GM21390 (cell line): ENCODE results near the gene TAS2R10.
"Not testable (repeated sequence)": the region's sequence is repeated elsewhere in the genome, so short reads cannot be mapped to it uniquely, and the experiment has no call there.

Experiments
- ATAC-seq: cut with Tn5 transposase; IDR thresholded peaks from one replicate; pipeline ENCODE4 v1.9.1; 2021; ENCODE audit not compliant: unreplicated experiment

The TAS2R10 gene, protein sequence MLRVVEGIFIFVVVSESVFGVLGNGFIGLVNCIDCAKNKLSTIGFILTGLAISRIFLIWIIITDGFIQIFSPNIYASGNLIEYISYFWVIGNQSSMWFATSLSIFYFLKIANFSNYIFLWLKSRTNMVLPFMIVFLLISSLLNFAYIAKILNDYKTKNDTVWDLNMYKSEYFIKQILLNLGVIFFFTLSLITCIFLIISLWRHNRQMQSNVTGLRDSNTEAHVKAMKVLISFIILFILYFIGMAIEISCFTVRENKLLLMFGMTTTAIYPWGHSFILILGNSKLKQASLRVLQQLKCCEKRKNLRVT

DNA sequence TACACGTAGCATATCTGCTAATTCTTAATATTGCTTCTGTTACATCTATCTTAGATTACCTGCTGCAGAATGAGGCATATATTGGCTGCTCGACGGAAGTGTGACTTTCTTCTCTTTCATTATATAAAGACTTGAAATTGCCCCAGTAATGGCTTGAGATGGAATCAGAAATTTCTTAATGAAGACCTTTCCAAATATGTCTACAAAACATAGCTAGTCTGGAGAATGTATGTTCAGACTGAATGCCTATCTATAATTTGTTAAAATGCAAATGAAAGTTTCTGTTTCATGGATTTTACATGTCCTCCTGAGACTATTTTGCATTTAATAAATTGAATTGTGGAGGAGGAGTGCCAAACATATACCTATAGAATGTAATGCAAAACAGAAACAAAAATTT is at the start of gene TAS2R10:
Gene TAS2R10, minus strand, starts transcription at position 101 of the 400 bp plus-strand sequence. Its CDS starts 89 bp downstream, at position 12.
- ATAC-seq, result no peak

DNA sequence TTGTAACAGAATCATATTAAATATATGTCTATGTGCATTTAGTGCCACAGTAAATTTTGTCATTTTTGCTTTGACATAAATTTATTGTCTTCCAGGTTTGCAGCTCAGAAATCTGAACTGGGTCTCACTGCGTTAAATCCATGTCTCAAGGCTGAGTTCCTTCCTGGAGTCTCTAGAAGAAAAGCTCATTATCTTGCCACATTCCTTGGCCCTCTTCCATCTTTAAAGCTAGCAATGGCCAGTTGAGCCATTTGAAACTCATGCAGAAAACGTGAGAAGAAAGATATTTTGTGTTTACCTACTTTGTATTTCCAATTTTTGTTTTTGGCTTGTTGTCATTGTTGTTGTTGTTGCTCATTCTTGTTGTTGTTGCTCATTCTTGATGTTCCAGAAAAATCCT is 47.2 kb upstream of the TAS2R10 start:
- no peak for ATAC-seq

DNA sequence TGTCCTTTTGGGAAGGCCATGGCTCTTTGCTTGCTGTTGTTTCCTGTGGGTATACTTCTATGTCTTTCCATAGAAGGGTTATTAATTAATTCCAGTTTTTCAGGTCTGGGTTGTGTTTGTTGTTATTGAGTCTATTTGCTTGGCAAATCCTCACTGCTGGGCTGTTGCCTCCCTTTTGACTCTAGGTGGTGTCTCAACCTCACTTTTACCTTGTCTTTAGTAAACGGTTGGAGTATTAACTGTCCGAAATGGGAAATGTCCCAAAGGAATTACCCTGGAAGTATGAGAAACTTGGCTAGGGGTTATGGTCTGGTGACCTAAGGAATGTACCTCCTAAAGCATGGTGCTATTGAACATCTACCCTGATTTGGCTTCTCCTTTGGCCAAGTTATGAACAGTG is 41.2 kb upstream of the TAS2R10 start:
- ATAC-seq, result no peak

DNA sequence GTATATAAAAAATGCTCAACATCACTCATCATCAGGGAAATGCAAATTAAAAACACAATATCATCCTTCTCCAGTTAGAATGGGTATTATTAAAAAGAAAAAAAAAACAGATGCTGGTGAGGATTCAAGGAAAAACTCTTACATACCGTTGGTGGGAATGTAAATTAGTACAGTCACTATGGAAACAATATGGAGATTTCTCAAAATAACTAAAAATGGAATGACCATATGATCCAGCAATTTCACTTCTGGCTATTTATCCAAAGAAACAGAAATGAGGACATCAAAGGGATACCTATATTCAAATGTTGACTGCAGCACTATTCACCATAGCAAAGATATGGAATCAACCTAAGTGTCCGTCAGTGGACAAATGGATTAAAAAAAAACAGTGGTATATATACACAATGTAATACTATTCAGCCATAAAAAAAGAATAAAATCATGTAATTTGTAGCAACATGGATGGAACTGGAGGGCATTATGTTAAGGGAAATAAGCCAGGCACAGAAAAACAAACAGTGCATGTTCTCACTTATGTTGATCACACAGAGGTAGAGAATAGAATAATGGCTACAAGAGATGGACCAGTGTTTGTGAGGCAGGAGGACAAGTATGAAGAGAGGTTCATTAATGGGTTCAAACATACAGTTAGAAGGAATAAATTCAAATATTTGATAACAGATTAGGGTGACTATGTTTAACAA is 37.5 kb upstream of the TAS2R10 start:
- ATAC-seq, result no peak

DNA sequence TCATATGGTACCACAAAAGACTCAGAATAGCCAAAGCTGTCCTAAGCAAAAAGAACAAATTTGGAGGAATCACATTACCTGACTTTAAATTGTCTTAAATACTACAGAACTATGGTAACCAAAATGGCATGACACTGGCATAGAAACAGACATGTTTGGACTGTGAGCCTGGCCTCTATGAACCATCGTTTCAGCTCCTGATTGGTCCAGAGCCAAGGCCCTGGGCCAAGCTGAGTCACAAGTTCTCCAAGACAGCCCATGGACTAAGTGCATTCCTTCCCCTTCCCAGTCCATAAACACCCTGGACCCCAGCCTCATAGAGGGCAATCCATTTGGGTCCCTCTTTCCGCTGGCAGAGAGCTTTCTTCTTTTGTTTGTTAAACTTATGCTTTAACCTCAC is 35.2 kb upstream of the TAS2R10 start:
- ATAC-seq, result no peak

DNA sequence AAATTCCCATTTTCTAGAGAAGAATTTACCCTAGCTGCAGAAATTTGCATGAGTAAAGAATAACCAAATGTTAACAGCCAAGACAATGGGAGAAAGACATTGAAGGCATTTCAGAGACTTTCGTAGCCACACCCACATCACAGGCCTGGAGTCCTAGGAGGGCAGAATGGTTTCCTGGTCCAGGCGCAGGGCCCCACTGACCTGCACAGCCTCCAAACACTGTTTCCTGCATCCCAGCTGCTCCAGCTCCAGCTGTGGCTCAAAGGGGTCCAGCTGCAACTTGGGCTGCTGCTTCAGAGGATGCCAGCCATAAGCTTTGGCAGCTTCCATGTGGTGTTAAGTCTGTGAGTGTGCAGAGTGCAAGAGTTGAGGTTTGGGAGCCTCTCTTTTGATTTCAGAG is 29.6 kb upstream of the TAS2R10 start:
- ATAC-seq, result no peak

DNA sequence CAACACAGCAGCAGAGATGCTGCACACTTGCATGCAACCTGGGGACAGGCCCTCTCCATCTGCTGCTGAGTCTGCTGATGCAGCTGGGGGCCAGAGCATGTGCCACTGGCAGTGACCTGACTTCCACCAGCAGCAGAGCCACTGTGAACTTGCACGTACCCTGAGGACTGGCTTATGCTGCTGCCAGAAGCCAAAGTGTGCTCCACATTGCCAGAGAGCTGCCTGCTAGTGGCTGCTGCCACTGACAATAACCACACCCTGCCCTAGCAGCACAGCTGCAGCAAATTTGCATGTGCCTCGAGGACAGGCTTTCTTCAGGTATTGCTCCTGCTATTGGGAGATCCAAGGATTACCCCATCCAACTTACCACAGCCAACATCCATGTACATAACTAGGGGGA is 27.6 kb upstream of the TAS2R10 start:
- ATAC-seq, result no peak

DNA sequence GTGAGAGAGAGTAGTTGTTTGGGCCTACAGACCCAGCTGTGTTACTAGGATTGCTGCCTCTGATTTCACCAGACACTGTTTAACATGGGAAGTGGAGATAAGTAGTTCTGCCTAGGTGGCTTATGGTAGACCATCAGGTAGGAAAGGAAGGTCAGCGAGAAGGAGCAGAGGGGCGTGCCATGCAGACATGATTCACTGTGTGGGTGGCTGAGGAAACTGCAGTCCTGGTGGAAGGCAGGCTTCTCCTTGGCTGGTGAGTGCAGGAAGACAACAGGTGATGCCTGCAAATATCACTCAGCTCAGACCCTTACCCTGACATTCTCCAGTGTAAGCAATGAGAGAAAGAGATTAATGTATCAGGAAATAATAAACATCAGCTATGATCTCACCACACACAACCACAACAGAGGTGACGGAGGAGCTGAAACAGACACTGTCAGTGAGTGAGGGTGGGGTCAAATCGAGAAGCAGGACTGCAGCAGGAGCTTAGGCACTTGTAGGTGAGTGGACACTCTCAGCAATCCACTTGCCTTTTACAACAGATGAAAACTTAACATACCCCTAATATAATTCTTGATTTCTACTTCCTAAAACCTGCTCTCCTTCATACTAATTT is 25.2 kb upstream of the TAS2R10 start:
- ATAC-seq, result no peak

DNA sequence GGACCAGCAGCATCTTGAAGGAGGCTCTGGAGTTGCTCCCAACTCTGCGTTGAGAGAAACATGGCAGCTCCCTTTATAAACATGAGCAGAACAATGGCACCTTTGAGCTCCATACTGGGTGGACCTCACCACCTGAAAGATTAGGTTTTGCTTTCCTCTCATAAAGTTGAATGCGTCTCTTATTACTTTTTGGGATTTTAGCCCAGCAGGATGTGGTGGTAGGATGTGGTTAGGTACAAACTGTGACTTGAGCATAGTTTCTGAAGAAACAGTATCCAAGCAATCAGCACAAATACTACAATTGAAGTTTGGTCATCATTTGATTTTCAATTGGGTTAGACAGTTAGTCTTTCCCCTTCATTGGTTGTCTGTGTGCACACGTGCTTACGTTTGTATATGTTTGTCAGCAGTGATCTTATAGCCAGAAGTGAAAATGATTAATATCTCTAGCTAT is 23.3 kb upstream of the TAS2R10 start, which contains the start of gene PRR4:
Gene PRR4, minus strand, starts transcription at position 51 of the 454 bp plus-strand sequence. Its CDS starts 38 bp downstream, at position 13.
- ATAC-seq, result no peak

DNA sequence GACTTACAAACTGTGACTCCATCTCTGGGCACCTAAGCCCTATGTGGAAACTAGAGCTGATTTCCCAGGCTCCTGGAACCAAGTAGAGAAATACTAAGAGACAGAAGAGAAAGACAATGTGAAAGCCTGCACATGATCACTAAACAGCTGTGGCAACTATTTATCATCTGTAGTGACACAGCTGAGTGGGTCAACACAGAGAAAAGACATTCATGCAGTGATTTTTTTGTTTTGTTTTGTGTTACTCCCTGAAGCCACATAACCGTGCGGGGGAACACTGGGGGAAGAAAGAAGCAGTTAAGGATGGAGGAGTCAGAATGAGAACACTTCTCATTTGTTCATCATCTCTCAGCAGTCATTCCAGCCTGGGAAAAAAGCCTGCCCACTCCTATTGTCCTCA is 21.6 kb upstream of the TAS2R10 start:
- ATAC-seq, result no peak

DNA sequence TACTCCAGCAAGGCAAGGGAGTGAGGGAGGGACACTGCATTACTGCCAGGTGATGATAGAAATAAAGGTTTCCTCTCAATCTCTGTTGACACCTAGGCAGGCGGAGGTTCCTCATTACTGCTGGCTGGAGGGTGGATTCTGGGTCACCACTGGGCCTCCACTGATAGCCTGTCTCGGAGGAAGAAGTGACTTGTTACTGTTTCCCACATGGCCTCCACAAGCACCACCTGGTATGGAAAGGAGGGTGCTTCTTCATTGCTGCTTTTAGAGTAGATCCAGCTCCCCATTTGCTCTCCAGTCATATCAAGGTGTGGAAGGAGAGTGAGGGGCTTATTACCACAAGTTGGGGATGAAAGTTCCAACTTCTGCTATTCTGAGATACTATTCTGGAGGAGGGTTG is 16.7 kb upstream of the TAS2R10 start:
- ATAC-seq, result no peak

DNA sequence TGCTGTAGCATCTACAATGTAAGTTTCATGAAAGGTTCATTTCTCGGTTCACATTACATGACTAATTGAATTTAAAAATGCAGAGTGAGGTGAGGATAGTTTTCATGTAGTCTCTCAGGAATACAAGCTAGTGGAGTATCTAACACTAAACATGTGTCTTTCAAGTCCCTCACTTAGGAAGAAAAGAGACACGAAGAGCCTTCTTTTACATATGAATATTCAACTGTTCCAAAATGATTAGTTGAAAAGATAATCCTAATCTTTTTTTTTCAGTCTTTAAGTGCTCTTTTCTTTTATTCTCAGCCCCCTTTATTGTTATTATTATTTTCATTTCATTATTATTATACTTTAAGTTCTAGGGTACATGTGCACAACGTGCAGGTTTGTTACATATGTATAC is 12.3 kb upstream of the TAS2R10 start:
- ATAC-seq, result no peak

DNA sequence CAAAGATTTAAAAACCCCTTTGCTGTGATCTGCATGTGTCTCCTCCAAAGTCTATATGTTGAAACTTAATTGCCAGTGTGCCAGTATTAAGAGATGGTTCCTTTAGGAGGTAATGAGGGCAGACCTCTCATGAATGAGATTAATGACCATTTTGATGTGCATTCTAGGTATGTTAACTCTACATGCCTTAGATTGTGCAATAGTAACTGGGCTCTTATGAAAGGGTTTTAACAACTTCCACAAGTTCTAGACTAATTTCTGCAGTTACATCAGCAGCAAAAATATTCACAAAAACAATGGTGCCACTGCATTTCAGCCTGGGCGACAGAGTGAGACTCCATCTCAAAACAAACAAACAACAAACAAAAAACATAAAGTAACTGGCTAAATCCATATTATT is 3.8 kb upstream of the TAS2R10 start:
- ATAC-seq, result no peak

DNA sequence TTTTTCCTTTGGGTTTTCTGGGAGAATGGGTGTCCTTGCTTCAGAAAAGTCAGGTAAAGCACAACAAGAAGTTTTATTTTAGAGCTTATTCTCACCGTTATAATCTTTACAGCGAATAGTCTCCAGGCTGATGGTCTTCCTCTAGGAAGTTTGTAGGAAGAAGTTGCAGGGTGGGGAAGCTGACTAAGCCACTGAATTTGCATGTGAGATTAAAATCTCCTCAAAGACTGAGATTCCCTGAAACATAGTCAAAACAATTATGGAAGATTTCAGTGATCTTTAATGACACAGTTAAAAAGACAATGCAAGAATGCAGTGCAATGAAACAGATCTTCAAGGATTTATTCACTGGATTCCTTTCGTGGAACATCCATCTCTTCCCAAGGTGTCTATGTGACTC is 1.2 kb downstream of the TAS2R10 start:
- no peak for ATAC-seq

DNA sequence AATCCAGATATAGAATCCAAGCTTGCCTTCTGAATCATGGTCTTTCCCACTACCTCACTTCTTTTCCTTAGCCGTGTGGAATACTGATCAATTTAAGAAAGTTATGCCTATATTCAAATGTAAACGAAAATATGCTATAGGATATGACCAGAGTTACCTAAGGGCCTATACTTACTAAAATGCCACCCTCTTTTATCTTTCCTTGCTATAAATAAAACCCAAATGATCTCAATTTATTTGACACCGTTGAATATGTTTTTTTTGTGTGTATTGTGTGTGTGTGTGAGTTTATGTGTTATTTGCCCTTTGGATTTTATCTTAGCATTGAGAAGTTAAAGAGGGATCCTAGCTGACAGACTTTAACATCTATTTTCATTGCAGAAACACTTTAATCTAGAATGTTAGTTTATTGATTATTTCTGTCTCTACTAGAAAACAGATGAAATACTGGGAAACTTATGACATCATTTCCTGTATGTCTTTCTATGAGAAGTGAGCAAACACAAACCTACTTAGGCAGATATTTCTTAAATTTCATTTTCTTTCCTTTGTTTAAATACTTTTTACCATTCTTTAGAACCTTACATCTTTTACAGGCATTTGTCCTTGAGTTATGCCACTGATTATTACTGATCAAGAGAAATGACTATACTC is 14.1 kb downstream of the TAS2R10 start:
- no peak for ATAC-seq

DNA sequence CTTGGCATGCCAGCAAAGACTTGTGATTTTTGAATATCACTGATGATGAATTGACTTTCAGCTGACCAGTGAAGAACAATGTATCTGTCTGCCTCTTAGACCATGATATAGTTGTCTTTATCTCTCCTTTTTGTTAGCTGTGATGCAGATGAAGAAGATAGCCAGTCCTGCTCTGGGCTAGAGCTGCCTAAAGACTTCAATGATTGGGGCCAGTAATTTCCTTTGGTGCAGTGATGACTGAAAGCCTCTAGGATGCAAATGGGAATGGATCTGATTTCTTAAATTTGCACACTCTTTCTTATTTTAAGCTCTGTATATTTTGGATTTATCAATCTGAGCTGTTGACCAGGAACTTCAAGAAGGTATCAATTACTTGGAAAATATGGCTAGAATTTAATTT is 16.1 kb downstream of the TAS2R10 start, which contains the start of gene TAS2R9:
Gene TAS2R9, minus strand, starts transcription at position 101 of the 400 bp plus-strand sequence. Its CDS starts 93 bp downstream, at position 8.
- no peak for ATAC-seq

DNA sequence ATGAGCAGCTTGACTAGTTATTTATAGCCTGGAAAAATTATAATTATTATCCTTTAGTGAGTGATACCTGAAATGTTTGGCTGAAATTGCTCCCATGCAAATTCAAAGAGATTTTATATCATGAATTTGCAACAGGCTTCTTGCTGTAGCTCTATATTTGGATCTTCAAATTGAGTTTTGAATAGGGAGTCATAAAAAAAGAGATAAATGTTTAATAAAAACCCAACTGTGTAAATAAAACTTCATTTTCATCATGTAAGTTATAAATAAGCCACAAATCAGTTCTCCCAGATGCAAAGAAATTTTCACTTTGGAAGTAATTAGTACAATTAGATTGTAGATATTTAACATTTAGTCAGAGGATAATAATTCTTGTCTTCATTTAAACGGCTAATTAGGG is 19.0 kb downstream of the TAS2R10 start, which contains the start of gene TAS2R8:
Gene TAS2R8, minus strand, starts transcription at position 101 of the 400 bp plus-strand sequence. CDS start 306 bp downstream, outside the sequence.
- no peak for ATAC-seq

DNA sequence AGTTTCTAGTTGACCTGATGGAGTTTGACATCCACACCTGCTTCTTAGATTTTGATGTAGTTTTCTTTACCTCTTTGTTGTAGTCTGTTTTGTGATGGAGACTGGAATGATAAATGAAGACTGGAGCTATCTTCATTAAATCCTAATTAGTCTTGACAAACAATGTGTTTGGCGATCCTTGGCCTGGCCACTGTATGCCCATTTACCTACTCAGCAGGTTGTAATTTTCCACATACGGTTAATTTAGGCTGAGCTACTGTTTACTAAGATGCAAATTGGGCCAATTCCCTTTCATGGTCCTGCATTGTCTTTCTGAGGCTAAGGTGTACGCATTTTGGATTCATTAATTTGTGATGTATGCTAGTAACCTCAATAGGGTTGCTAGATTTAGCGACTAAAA is 23.6 kb downstream of the TAS2R10 start, which contains the start of gene TAS2R7:
Gene TAS2R7, minus strand, starts transcription at position 41 of the 400 bp plus-strand sequence. CDS start 57 bp downstream, outside the sequence.
- no peak for ATAC-seq

DNA sequence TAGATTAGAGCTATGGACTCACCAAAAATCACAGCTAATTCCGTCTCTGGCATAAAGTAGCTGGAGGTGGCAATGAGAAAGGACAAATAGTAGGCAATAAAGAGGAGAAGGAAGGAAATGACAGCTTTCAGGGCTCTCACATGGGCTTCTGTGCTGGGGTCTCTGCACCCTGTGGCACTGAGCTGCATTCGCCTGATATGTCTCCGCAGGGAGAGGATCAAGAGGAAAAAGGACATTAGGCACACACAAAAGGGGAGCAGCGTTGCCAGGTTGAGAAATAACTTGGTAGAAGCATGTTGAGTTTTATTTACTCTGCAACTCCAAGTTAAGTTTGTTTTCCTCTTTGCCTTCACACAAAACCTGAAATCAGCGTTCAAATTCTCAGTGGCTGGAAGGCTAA is 24.4 kb downstream of the TAS2R10 start:
- ATAC-seq, result no peak

DNA sequence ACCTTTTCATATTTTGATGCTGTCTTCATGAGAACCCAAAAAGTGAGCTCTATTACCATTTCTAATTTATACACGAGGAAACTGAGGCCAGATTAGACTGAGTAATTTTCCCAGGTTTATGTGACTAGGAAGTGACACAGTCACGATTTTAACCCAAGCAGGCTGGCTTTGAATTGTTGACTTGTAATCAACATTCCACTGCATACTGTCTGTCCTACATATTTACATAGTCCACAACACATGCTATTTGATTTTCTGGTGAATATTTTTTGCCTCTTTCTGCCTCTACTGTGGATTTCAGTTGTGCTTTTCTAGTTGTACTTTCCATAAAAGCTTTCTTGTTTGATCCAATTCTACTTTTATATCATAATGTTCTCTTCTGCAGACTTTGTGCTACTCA is 31.9 kb downstream of the TAS2R10 start:
- ATAC-seq, result no peak

DNA sequence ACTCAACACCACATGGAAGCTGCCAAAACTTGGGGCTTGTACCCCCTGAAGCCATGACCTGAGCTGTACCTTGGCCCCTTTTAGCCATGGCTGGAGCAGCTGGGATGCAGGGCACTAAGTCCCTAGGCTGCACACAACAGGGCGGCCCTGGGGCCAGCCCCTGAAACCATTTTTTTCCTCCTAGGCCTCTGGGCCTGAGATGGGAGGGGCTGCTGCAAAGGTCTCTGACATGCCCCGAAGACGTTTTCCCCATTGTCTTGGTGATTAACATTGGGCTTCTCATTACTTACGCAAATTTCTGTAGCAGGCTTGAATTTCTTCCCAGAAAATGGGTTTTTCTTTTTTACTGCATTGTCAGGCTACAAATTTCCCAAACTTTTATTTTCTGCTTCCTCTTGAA is 34.4 kb downstream of the TAS2R10 start:
- ATAC-seq, result not testable (repeated sequence)
